IMR-90 (cell line): Measurements from ENCODE around the gene LYZ. TPM values are rescaled to one million over a fixed set of nuclear protein-coding genes. Genes with fewer than 3 reads are reported as not detected.

ENCODE experiments used
- ATAC-seq: fragments of 200-7000 bp; cut with Tn5 transposase; 2 replicates; pipeline ENCODE4 v1.9.1; 2020; ENCODE audit warnings: low read depth, mild to moderate bottlenecking, moderate library complexity
- BruUV-seq: library from RNA; stranded (reverse); fragments of 400-500 nt; replicated peaks from 2 replicates; lab custom pipeline; 2021; lab: Mats Ljungman, UMichigan
- CTCF ChIA-PET: fragments of 300-600 bp; formaldehyde crosslinking; extraction: SDS; loops from one replicate; lab custom pipeline; 2021; ENCODE audit warnings: antibody characterized with exemption; lab: Yijun Ruan, JAX
- POLR2A ChIA-PET: fragments of 300-600 bp; sonication (Branson Sonifier 250); formaldehyde crosslinking; loops from one replicate; lab custom pipeline; 2022; ENCODE audit warnings: antibody characterized with exemption; ENCODE audit not compliant: unreplicated experiment; lab: Charles Lee
- DNase-seq: peaks from one replicate; pipeline ENCODE4 v3.0.0; 2013
- H2AFZ ChIP-seq: replicated peaks from 2 replicates; pipeline ENCODE3; 2013; ENCODE audit warnings: low read length, mild to moderate bottlenecking; ENCODE audit not compliant: poor library complexity
- H2AK5ac ChIP-seq: 2 replicates; pipeline ENCODE4 v1.6.1; 2013; ENCODE audit warnings: low read depth, low read length, inconsistent platforms
- H2AK9ac ChIP-seq: replicated peaks from 2 replicates; pipeline ENCODE3; 2013; ENCODE audit warnings: mild to moderate bottlenecking, low read depth, low read length, moderate library complexity; ENCODE audit not compliant: poor library complexity
- H2BK120ac ChIP-seq: 2 replicates; pipeline ENCODE4 v1.6.1; 2013; ENCODE audit warnings: low read depth, low read length, inconsistent platforms
- H2BK15ac ChIP-seq: 3 replicates; pipeline ENCODE4 v1.6.1; 2013; ENCODE audit warnings: low read depth, low read length, inconsistent platforms
- H2BK20ac ChIP-seq: 2 replicates; pipeline ENCODE4 v1.6.1; 2013; ENCODE audit warnings: low read depth, mild to moderate bottlenecking, inconsistent platforms, low read length, moderate library complexity
- H2BK5ac ChIP-seq: 2 replicates; pipeline ENCODE4 v1.6.1; 2013; ENCODE audit warnings: mild to moderate bottlenecking, low read depth, low read length, inconsistent platforms; ENCODE audit not compliant: poor library complexity, severe bottlenecking
- H3K14ac ChIP-seq: replicated peaks from 2 replicates; pipeline ENCODE4 v1.6.1; 2013; ENCODE audit warnings: low read depth, low read length, inconsistent platforms
- H3K18ac ChIP-seq: 2 replicates; pipeline ENCODE4 v1.6.1; 2013; ENCODE audit warnings: low read depth, low read length, control low read depth
- H3K23ac ChIP-seq: 2 replicates; pipeline ENCODE4 v1.6.1; 2013; ENCODE audit warnings: low read depth, low read length, inconsistent platforms
- H3K27ac ChIP-seq: 2 replicates; pipeline ENCODE4 v1.5.1; 2013; ENCODE audit warnings: mild to moderate bottlenecking, control low read depth, low read length; ENCODE audit not compliant: insufficient read depth
- H3K27me3 ChIP-seq: 2 replicates; pipeline ENCODE4 v1.6.1; 2013; ENCODE audit warnings: low read length; ENCODE audit not compliant: control insufficient read depth, insufficient read depth
- H3K36me3 ChIP-seq: 2 replicates; pipeline ENCODE4 v1.6.1; 2013; ENCODE audit warnings: low read length, mixed read lengths; ENCODE audit not compliant: control insufficient read depth, insufficient read depth
- H3K4ac ChIP-seq: 2 replicates; pipeline ENCODE4 v1.6.1; 2013; ENCODE audit warnings: low read depth, low read length, inconsistent platforms
- H3K4me1 ChIP-seq: 2 replicates; pipeline ENCODE4 v1.6.1; 2013; ENCODE audit warnings: low read length, mixed read lengths; ENCODE audit not compliant: control insufficient read depth, insufficient read depth
- H3K4me2 ChIP-seq: 2 replicates; pipeline ENCODE4 v1.6.1; 2013; ENCODE audit warnings: low read depth, mild to moderate bottlenecking, control low read depth, low read length, moderate library complexity
- H3K4me3 ChIP-seq: 2 replicates; pipeline ENCODE4 v1.5.1; 2013; ENCODE audit warnings: low read depth, mild to moderate bottlenecking, control low read depth, low read length, moderate library complexity; ENCODE audit not compliant: insufficient read depth
- H3K56ac ChIP-seq: 2 replicates; pipeline ENCODE4 v1.6.1; 2013; ENCODE audit warnings: low read length, inconsistent platforms; ENCODE audit not compliant: insufficient read depth; ENCODE audit errors: extremely low read depth
- H3K79me1 ChIP-seq, 2 experiments: 2 replicates each; pipeline ENCODE4 v1.6.1; 2013; ENCODE audit warnings: low read length in 2 of 2, inconsistent platforms in 1 of 2, low read depth in 1 of 2
- H3K9ac ChIP-seq: 2 replicates; pipeline ENCODE4 v1.6.1; 2013; ENCODE audit warnings: low read depth, low read length, control low read depth
- H3K9me1 ChIP-seq: 2 replicates; pipeline ENCODE4 v1.6.1; 2013; ENCODE audit warnings: low read length, inconsistent platforms; ENCODE audit not compliant: insufficient read depth
- H3K9me3 ChIP-seq: 2 replicates; pipeline ENCODE4 v1.6.1; 2013; ENCODE audit warnings: low read length; ENCODE audit not compliant: control insufficient read depth, insufficient read depth
- H4K20me1 ChIP-seq: 2 replicates; pipeline ENCODE4 v1.6.1; 2013; ENCODE audit warnings: low read length, inconsistent platforms; ENCODE audit not compliant: insufficient read depth
- H4K5ac ChIP-seq: 2 replicates; pipeline ENCODE4 v1.6.1; 2013; ENCODE audit warnings: mild to moderate bottlenecking, low read depth, low read length, control low read depth
- H4K8ac ChIP-seq, 2 experiments: 2 replicates each; pipeline ENCODE4 v1.6.1; 2013; ENCODE audit warnings: low read depth in 2 of 2, low read length in 2 of 2, control low read depth in 1 of 2, inconsistent platforms in 1 of 2
- H4K91ac ChIP-seq: 2 replicates; pipeline ENCODE4 v1.6.1; 2013; ENCODE audit warnings: low read depth, low read length, inconsistent platforms; ENCODE audit not compliant: insufficient read depth
- CEBPB ChIP-seq: IDR thresholded peaks from 2 replicates; pipeline ENCODE4 v1.6.1; 2012; ENCODE audit warnings: low read depth, low read length, improper control_type of control experiment
- ELK1 ChIP-seq: fragments of 150-350 bp; IDR thresholded peaks from 2 replicates; pipeline ENCODE4 v1.6.1; 2016; ENCODE audit warnings: low read depth, mild to moderate bottlenecking, low read length, moderate library complexity, borderline replicate concordance
- MAFK ChIP-seq: IDR thresholded peaks from 2 replicates; pipeline ENCODE4 v1.6.1; 2012; ENCODE audit warnings: low read depth, low read length, improper control_type of control experiment
- MAZ ChIP-seq: IDR thresholded peaks from 2 replicates; pipeline ENCODE4 v1.6.1; 2012; ENCODE audit warnings: low read depth, mild to moderate bottlenecking, low read length, improper control_type of control experiment, moderate library complexity, borderline replicate concordance
- NFE2L2 ChIP-seq: fragments of 150-350 bp; IDR thresholded peaks from 2 replicates; pipeline ENCODE4 v1.6.1; 2016; ENCODE audit warnings: low read depth, mild to moderate bottlenecking, low read length
- POLR2A ChIP-seq: IDR thresholded peaks from 2 replicates; pipeline ENCODE4 v1.6.1; 2012; ENCODE audit warnings: mild to moderate bottlenecking, low read depth, low read length
- WGBS, 2 experiments: methylation state at CpG; one replicate each; pipeline versions ENCODE4 v1.1.5 to v1.1.7; 2013; ENCODE audit warnings: missing lambda C conversion rate in 2 of 2; ENCODE audit not compliant: insufficient read length in 1 of 2; ENCODE audit errors: extremely low coverage in 2 of 2; 5-methylcytosine and 5-hydroxymethylcytosine counted together
- dilution Hi-C: fragments of 300-500 bp; cut with HindIII; formaldehyde crosslinking; loops from one replicate; pipeline ENCODE4 v1.14.3; 2018; ENCODE audit warnings: low sequenced_read_pairs; ENCODE audit not compliant: unreplicated experiment
- in situ Hi-C: fragments of 300-500 bp; cut with MboI; formaldehyde crosslinking; loops from 3 replicates; pipeline ENCODE4 v1.14.3; 2019; ENCODE audit warnings: low sequenced_read_pairs, inconsistent platforms, mixed read lengths
- intact Hi-C: fragments of 100-400 bp; cut with micrococcal nuclease; formaldehyde crosslinking; loops from 2 replicates; pipeline ENCODE4 v1.10.0; 2022
- polyA plus RNA-seq, 3 experiments: library from polyadenylated mRNA; depleted of rRNA; stranded (reverse); fragments of >200 nt; gene quantifications; 2 replicates each; pipeline ENCODE4 v1.2.3, GENCODE V29; 2012; ENCODE audit warnings: low replicate concordance in 1 of 3
- total RNA-seq: library from RNA; depleted of rRNA; stranded (reverse); fragments of >200 nt; gene quantifications from 2 replicates; pipeline ENCODE4 v1.2.3, GENCODE V29; 2012

LYZ gene
- total and polyA plus RNA-seq, 2 of the 4 experiments (the other 2 are of a cell fraction): not detected

GRCh38 chr12:69343885-69344612, 4.1 kb upstream of the LYZ start:
- H3K4ac ChIP-seq: no peak overlapping the region
- no peaks in the 10 kb centered on the region for H3K79me1 ChIP-seq
- H2AFZ ChIP-seq: no peak overlapping the region
- 33% methylated on average over 1 of the region's 3 CpGs; no CpG with 5 or more reads in 1 of the 2 experiments for WGBS, 2 experiments
- no peak overlapping the region for H2BK15ac ChIP-seq
- H4K91ac ChIP-seq: no peak overlapping the region
- H2BK5ac ChIP-seq: no peak overlapping the region
- ATAC-seq (no peak), DNase-seq (no peak)
- peaks cover 27% of the 10 kb centered on the region for H3K27me3 ChIP-seq
- H2BK120ac ChIP-seq: no peak overlapping the region
- no peak overlapping the region for H3K14ac ChIP-seq
- H3K18ac ChIP-seq: no peak overlapping the region
- no peak overlapping the region for H3K27ac ChIP-seq
- no peaks in the 10 kb centered on the region for H3K9me1 ChIP-seq
- dilution Hi-C loops: no loop called here
- H3K9me3 ChIP-seq: no peaks in the 10 kb centered on the region
- H3K56ac ChIP-seq: no peak overlapping the region
- H4K5ac ChIP-seq: no peak overlapping the region
- H2AK9ac ChIP-seq: no peak overlapping the region
- no peak overlapping the region for H3K23ac ChIP-seq
- H3K9ac ChIP-seq: no peak overlapping the region
- H3K36me3 ChIP-seq: no peaks in the 10 kb centered on the region
- POLR2A ChIA-PET: no interaction called here
- intact Hi-C loops: no loop called here
- no peak overlapping the region for H3K4me2 ChIP-seq
- no TSS peak for BruUV-seq
- TF ChIP-seq CEBPB (no peak), ELK1 (no peak), MAFK (no peak), NFE2L2 (no peak), MAZ (no peak), POLR2A (no peak)
- CTCF ChIA-PET: no interaction called here
- H2AK5ac ChIP-seq: no peak overlapping the region
- no peak overlapping the region for H2BK20ac ChIP-seq
- H4K20me1 ChIP-seq: no peaks in the 10 kb centered on the region
- no peaks in the 10 kb centered on the region for H3K4me1 ChIP-seq
- in situ Hi-C loops: loop anchor here (25.0 kb wide), 1 partner anchor 393 kb away; the partner anchor contains the start of gene RAB3IP
- H4K8ac ChIP-seq: no peak overlapping the region
- H3K4me3 ChIP-seq: no peak overlapping the region
